ENCODE measurements around the gene CKAP5. TPM values are rescaled to one million over a fixed set of nuclear protein-coding genes. Genes with fewer than 3 reads are reported as not detected.

CKAP5 gene
- polyA plus RNA-seq, 1 donor (not counting 4 experiments of a cell fraction or from before 2014, with no cell fraction given) = 96.4 TPM

DNA sequence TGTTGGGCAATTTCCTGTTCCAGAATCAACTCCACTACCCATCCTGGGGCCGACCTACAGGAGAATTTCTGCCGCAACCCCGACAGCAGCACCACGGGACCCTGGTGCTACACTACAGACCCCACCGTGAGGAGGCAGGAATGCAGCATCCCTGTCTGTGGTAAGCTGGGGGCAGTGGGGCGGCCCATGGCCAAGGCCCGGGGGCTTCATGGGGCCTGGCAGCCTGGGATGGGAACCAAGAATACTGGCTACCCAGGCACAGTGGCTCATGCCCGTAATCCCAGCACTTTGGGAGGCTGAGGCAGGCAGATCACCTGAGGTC is 122.8 kb downstream of the CKAP5 start:
- dilution Hi-C loops (cut with MboI; ENCODE audit: extremely low pct_ligation_motif_present, low sequenced_read_pairs) = no loop called here
- no peak for FAIRE-seq
- TF ChIP-seq EZH2 (IDR thresholded peaks at IDR 0.05; ENCODE audit: low read length) = no peak
- TF ChIP-seq, protein P1, sequence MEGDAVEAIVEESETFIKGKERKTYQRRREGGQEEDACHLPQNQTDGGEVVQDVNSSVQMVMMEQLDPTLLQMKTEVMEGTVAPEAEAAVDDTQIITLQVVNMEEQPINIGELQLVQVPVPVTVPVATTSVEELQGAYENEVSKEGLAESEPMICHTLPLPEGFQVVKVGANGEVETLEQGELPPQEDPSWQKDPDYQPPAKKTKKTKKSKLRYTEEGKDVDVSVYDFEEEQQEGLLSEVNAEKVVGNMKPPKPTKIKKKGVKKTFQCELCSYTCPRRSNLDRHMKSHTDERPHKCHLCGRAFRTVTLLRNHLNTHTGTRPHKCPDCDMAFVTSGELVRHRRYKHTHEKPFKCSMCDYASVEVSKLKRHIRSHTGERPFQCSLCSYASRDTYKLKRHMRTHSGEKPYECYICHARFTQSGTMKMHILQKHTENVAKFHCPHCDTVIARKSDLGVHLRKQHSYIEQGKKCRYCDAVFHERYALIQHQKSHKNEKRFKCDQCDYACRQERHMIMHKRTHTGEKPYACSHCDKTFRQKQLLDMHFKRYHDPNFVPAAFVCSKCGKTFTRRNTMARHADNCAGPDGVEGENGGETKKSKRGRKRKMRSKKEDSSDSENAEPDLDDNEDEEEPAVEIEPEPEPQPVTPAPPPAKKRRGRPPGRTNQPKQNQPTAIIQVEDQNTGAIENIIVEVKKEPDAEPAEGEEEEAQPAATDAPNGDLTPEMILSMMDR (optimal IDR thresholded peaks at IDR 0.05 in 1 of 3, IDR thresholded peaks at IDR 0.05 in 1 of 3, conservative IDR thresholded peaks at IDR 0.05 in 1 of 3; ENCODE audit: extremely low read depth in 1 of 3, insufficient read depth in 2 of 3, low read length in 3 of 3) = no peak

DNA sequence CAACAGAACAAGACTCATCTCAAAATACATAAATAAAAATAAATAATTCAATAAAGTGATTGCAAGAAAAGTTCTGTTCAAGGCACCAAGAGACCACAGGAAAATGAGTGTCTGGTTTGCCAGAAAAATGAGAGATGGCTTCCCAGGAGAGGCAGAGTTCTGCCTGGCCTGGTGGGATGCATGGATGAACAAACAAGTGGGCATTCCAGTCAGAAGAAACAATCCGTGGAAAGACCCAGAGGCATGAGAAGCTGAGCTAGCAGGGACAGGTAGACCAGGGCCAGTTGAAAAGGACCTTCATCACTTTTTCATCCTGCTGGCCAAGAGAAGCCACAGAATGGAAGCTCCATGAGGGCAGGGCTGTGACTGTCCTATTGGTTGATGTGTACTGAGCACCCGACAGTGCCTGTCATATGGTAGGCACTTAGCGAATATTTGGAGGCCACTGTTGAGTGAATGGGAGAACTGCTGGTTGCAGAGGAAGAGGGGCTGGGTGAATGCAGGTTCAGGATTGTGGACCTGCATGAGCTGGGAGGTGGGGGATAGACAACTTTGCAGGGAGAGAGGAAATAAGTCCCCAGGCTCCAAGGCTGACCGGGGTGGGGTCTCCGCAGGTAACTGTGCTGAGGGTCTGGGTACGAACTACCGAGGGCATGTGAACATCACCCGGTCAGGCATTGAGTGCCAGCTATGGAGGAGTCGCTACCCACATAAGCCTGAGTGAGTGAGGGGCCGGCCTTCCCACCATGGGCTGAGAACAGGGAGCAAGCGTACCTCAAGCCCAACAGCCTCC is 123.3 kb downstream of the CKAP5 start:
- Histone ChIP-seq H3K9ac (ENCODE audit: control insufficient read depth, extremely low read depth, insufficient read depth, low read length) (no peak overlapping the region), H4K20me1 (ENCODE audit: control insufficient read depth, extremely low read depth, insufficient read depth, low read length) (no peaks in the 10 kb centered on the region), H3K9me1 (ENCODE audit: control insufficient read depth, extremely low read depth, insufficient read depth, low read length) (no peaks in the 10 kb centered on the region), H3K4me1 (ENCODE audit: control insufficient read depth, extremely low read depth, insufficient read depth, low read length) (peaks cover 4% of the 10 kb centered on the region), H3K36me3 (ENCODE audit: control insufficient read depth in 2 of 2, extremely low read depth in 1 of 2, insufficient read depth in 2 of 2, low read length in 2 of 2) (no peaks in the 10 kb centered on the region), H3K4me2 (ENCODE audit: control insufficient read depth, extremely low read depth, insufficient read depth, low read depth, low read length) (no peak overlapping the region), H2AFZ (ENCODE audit: control insufficient read depth, low read length) (no peak overlapping the region), H3K4me3 (ENCODE audit: control insufficient read depth in 2 of 3, extremely low read depth in 1 of 3, insufficient read depth in 2 of 3, low read depth in 1 of 3, low read length in 3 of 3) (no peak overlapping the region), H3K27ac (ENCODE audit: control insufficient read depth, insufficient read depth, low read length) (no peak overlapping the region), H3K79me2 (ENCODE audit: control insufficient read depth, insufficient read depth, low read length) (no peaks in the 10 kb centered on the region), H3K9me3 (ENCODE audit: control insufficient read depth, low read depth, low read length) (no peaks in the 10 kb centered on the region), H3K27me3 (ENCODE audit: control insufficient read depth, extremely low read depth, insufficient read depth, low read length) (no peaks in the 10 kb centered on the region)
- dilution Hi-C loops (cut with MboI; ENCODE audit: extremely low pct_ligation_motif_present, low sequenced_read_pairs) = no loop called here
- TF ChIP-seq, protein P1 (optimal IDR thresholded peaks at IDR 0.05 in 1 of 3, IDR thresholded peaks at IDR 0.05 in 1 of 3, conservative IDR thresholded peaks at IDR 0.05 in 1 of 3; ENCODE audit: extremely low read depth in 1 of 3, insufficient read depth in 2 of 3, low read length in 3 of 3) = no peak
- TF ChIP-seq EZH2 (IDR thresholded peaks at IDR 0.05; ENCODE audit: low read length) = no peak
- no peak for FAIRE-seq
- no peak for DNase-seq (ENCODE audit: low read depth, low spot score)

More for the DNA sequence above, 122.8 kb downstream of the CKAP5 start:
- Histone ChIP-seq H3K4me1 (ENCODE audit: control insufficient read depth, extremely low read depth, insufficient read depth, low read length) (no peaks in the 10 kb centered on the region), H3K27ac (ENCODE audit: control insufficient read depth, insufficient read depth, low read length) (no peak overlapping the region), H4K20me1 (ENCODE audit: control insufficient read depth, extremely low read depth, insufficient read depth, low read length) (no peaks in the 10 kb centered on the region), H3K4me3 (ENCODE audit: control insufficient read depth in 2 of 3, extremely low read depth in 1 of 3, insufficient read depth in 2 of 3, low read depth in 1 of 3, low read length in 3 of 3) (no peak overlapping the region), H3K4me2 (ENCODE audit: control insufficient read depth, extremely low read depth, insufficient read depth, low read depth, low read length) (no peak overlapping the region), H3K9ac (ENCODE audit: control insufficient read depth, extremely low read depth, insufficient read depth, low read length) (no peak overlapping the region), H3K36me3 (ENCODE audit: control insufficient read depth in 2 of 2, extremely low read depth in 1 of 2, insufficient read depth in 2 of 2, low read length in 2 of 2) (no peaks in the 10 kb centered on the region), H3K79me2 (ENCODE audit: control insufficient read depth, insufficient read depth, low read length) (no peaks in the 10 kb centered on the region), H3K9me3 (ENCODE audit: control insufficient read depth, low read depth, low read length) (no peaks in the 10 kb centered on the region), H2AFZ (ENCODE audit: control insufficient read depth, low read length) (no peak overlapping the region), H3K9me1 (ENCODE audit: control insufficient read depth, extremely low read depth, insufficient read depth, low read length) (no peaks in the 10 kb centered on the region), H3K27me3 (ENCODE audit: control insufficient read depth, extremely low read depth, insufficient read depth, low read length) (no peaks in the 10 kb centered on the region)
- DNase-seq (ENCODE audit: low read depth, low spot score) = no peak
